GM18909 (cell line): ENCODE data around the gene PTPRCAP.
"Not testable (repeated sequence)": the region's sequence is repeated elsewhere in the genome, so short reads cannot be mapped to it uniquely, and the experiment has no call there.

Experiments
- ATAC-seq: cut with Tn5 transposase; IDR thresholded peaks from one replicate; pipeline ENCODE4 v1.9.1; 2021; ENCODE audit warnings: mild to moderate bottlenecking; ENCODE audit not compliant: unreplicated experiment, poor library complexity

The PTPRCAP gene

GRCh38 chr11:67412495-67413179, 24.8 kb downstream of the PTPRCAP start:
- no peak for ATAC-seq

GRCh38 chr11:67411785-67412152, 25.7 kb downstream of the PTPRCAP start:
- no peak for ATAC-seq

- no peak for ATAC-seq
These were observed 26.3 kb downstream of the PTPRCAP start for GRCh38 chr11:67410984-67411784.

DNA sequence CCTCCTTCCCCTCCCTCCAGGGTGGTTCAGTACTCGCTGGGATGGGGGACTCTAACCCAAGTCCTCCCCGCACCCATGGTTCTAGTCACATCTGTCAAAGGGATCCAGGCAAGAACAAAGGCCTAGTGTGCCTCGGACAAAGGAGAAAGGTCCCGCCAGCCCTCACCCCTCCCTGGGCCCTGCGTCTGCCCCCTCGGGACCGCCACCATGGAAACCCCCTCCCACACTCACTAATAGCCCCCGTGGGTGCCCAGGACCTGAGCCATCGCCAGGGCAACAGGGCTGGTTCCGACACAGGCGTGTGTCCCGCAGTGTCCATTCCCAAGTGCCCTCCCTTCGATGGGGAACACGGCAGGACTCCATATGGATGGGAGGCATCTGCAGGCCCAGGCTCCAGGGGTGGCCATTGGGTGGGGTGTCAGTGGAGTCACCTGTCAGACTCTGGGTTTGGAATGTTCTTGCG, 27.1 kb downstream of the PTPRCAP start:
- no peak for ATAC-seq

DNA sequence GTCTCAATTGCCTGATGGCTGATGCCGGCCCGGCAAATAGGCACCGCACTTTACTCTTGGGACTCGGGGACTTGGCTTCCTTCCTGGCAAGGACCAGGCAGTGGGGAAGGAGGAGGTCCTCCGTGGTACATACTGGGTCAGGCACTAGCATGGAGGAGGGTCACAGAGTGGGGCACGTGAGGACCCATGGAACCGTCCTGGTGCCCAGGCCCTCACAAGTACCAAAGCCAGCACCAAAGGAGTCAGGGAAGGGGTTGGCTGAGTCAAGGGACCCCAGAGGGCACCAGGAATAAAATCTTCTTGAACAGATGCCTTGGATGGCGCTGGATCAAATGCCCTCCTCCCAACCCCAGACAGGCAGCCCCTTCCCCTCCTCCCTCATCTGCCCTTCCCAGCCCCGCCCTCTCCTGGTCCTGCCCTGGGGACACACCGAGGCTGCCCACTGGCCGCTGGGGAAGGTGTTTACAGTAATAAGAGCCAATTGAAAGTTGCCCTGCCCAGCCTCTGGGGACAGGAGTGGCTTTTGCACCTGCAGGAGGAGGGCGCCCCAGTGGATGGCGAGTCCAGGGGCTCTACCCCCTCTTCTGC, 27.6 kb downstream of the PTPRCAP start:
- no peak for ATAC-seq

GRCh38 chr11:67409261-67409666, 28.2 kb downstream of the PTPRCAP start:
- peak; percentile 54 for ATAC-seq

DNA sequence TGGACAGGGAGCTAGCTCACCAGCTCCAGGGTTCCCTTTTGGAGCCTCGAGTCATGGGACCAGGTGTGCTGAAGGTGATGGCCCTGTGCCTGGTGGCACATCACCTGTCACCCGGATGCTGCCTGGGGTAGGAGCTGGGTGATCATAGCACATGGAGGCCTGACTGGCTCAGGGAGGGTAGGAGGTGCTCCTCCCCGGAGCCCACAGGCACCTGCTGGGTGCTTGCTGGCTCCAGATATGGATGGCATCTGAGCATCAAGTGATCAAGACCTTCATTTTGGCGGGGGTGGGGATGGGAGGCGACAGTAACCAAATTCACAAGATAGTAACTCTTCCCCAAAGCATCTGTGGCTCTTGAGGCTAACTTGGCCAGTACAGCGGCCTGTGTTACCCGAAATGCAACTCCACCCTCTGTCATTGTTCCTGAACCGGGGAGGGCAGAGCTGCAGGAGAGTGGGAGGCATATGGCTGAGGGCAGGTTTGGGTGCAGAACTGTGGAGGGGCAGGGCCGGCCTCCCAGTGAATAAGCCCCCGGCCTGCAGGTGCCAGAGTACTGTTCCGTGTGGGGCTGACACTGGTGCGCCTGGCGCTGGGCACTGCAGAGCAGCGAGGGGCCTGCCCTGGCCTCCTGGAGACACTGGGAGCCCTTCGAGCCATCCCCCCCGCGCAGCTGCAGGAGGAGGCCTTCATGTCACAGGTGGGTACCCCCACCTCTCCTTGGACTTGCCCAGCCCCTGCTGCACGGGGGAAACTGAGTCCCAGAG, 28.9 kb downstream of the PTPRCAP start:
- ATAC-seq: no peak

DNA sequence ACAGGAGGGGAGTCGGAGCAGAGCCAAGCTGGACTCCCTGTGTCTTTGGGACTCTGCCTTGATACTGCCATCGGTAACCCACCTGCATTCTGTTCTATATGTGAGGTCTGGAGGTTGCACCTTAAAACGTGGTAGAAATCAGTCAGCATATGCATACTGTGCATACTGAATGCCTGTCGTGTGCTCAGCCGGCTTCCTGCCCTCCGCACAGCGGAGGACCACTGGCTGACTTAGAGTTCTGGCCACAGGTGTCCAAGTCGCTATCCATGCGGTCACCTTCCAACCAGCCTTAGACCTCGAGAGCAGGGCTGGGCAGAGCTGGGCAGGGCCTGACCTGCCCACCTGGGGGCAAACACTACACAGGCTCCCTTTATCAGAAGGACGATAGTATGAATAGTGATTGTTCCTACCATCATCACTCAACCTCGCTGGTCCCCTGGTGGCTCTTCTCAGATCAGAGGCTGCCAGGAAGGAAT, 29.8 kb downstream of the PTPRCAP start:
- no peak for ATAC-seq

DNA sequence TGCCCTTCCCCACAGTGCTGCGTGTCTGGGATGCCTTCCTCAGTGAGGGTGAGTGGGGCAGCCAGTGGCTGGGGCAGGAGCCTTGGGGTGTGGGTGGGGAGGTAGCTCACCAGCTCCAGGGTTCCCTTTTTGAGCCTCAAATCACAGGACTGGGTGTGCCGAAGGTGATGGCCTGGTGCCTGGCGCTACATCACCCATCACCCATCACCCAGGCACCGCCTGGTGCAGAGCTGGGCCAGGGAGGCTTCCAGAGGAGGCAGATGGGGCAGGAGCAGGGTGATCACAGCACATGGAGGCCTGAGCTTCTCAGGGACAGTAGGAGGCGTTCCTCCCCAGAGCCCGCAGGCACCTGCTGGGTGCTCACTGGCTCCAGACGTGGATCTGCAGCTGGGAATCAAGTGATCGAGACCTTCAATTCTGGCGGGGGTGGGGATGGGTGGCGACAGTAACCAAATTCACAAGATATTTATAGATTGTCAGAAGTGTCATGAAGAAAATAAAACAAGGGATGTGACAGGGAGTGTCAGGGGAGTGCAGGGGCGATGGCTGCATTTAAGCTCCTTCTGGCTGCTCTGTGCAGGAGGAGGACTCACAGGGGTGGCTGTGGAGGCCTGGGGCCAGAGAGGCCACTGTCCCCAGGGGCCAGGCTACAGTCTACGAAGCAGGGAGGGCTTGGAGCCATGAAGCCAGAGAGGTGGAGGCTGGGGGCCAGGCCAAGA, 30.4 kb downstream of the PTPRCAP start:
- no peak for ATAC-seq

- ATAC-seq: no peak
These were observed 31.0 kb downstream of the PTPRCAP start for GRCh38 chr11:67406420-67406968.

DNA sequence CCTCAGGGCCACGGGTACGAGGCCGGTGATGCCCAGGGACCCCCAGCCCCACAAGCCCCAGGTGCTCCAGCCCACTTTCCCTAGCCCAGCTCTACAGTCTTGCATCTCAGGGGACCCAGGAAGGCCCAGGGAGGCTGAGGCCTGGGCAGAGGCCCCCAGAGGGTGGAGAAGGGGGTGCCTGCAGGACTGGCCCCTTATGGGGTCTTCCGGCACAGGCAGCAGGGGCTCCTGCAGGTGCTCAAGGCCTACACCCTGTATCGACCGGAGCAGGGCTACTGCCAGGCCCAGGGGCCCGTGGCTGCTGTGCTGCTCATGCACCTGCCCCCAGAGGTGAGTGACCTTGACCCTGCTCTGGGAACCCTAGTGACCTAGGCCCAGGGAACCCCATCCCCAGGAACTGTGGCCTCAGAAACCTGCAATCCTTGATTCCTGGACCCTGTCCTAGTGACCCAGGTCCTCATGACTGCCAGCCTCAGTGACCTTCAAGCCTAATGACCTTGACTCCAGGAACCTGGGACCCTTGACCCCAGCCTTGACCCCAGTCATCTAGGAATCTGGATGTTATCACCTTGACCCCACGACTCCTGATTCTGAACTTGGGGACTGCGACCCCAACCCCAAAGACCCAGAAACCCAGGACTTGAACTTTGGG, 31.7 kb downstream of the PTPRCAP start:
- no peak for ATAC-seq

DNA sequence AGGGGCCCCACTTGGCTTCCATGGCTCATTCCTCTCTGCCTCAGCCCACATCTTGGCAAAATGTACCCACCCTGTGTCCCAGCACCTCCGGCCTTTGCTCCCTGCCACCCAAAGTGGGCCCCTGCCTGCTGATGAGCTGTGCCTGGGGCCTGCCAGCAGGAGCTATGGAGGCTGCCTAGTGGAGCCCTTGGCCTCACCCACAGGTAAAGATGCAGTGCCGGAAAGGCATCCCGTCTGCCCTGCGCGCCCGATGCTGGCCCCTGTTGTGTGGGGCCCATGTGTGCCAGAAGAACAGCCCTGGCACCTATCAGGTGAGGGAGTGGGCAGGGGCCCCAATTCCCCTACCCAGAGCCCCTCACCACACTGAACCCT, 32.3 kb downstream of the PTPRCAP start:
- no peak for ATAC-seq

GRCh38 chr11:67404515-67405195, 32.8 kb downstream of the PTPRCAP start:
- ATAC-seq: no peak

DNA sequence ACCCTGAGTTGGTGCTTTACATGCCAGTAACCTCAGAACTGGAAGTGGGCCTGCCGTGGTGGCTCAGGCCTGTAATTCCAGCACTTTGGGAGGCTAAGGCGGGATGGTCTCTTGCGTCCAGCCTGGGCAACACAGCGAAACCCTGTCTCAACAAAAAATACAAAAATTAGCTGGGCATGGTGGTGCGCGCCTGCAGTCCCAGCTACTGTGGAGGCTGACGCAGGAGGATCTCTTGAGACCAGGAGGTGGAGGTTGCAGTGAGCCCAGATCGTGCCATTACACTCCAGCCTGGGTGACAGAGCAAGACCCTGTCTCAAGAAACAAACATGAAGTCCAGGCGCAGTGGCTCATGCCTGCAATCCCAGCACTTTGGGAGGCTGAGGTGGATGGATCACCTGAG, 34.4 kb downstream of the PTPRCAP start:
- ATAC-seq: not testable (repeated sequence)

- ATAC-seq: peak; percentile 5
These were observed 35.2 kb downstream of the PTPRCAP start for GRCh38 chr11:67402192-67402839.

- peak; percentile 63 for ATAC-seq
These were observed 35.8 kb downstream of the PTPRCAP start, which contains the start of gene PPP1CA for GRCh38 chr11:67401495-67402191. TSS of gene PPP1CA (minus strand) at chr11:67401858. CDS start at chr11:67401782, 76 bp downstream.

GRCh38 chr11:67400942-67401494, 36.5 kb downstream of the PTPRCAP start:
- no peak for ATAC-seq
